GM12801 (cell line): Measurements from ENCODE around the gene INPP5D.

Experiments used
- CTCF ChIP-seq: IDR thresholded peaks from one replicate; pipeline ENCODE4 v1.5.1; 2011; ENCODE audit warnings: control low read depth; ENCODE audit not compliant: insufficient read length; ENCODE audit errors: extremely low read depth

INPP5D gene

GRCh38 chr2:233034091-233034882 lies 25.9 kb upstream of the INPP5D start:
- no peak for TF ChIP-seq CTCF

- TF ChIP-seq CTCF, result no peak
Measured at GRCh38 chr2:233035426-233036161, 24.5 kb upstream of the INPP5D start.

GRCh38 chr2:233036162-233036838 lies 23.8 kb upstream of the INPP5D start:
- TF ChIP-seq CTCF, result no peak

- TF ChIP-seq CTCF, result no peak
Measured at GRCh38 chr2:233037078-233037477, 23.1 kb upstream of the INPP5D start.

- no peak for TF ChIP-seq CTCF
Measured at GRCh38 chr2:233039212-233039845, 20.8 kb upstream of the INPP5D start.

- no peak for TF ChIP-seq CTCF
Measured at GRCh38 chr2:233039846-233040530, 20.2 kb upstream of the INPP5D start.
